ENCODE results near the gene VWA5B1.

VWA5B1 gene

DNA sequence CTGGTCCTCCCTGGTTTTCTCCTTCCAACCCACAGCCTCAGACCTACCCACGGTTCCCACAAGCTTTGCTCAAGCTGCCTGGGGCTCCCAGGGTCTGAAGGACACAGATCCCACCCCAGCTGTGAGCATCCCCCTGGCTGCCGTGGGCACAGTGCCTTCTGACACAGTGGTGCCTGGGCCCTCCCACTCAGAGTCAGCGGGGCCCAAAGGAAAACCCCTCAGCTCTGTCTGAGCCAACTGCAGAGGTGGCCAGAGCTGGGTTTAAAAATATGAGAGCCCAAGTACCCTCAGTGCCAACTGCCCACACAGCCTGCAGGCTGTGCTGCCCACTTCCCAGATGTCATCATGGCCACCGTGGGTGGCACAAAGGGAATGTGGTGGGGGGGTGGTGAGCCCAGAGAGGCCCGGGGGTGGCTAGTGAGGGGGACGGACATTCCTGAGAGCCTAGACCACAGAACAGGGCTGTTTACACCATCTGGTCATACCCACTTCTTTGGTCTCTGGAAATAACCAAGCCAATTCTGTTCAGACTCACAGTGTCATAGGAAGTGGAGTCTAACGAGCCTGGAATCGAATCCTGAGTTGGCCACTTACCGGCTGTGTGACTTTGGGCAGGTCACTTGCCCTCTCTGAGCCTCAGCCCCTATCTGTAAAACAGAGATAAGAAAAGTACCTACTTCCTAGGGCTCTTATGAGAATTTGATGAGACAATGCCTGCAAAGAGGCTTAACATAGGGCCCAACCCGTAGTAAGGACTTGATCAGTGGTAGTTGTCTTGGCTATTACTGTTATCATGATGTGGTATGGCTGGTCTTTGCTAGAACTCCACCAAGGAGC, 109.9 kb downstream of the VWA5B1 start:
- no peak for DNase-seq

DNA sequence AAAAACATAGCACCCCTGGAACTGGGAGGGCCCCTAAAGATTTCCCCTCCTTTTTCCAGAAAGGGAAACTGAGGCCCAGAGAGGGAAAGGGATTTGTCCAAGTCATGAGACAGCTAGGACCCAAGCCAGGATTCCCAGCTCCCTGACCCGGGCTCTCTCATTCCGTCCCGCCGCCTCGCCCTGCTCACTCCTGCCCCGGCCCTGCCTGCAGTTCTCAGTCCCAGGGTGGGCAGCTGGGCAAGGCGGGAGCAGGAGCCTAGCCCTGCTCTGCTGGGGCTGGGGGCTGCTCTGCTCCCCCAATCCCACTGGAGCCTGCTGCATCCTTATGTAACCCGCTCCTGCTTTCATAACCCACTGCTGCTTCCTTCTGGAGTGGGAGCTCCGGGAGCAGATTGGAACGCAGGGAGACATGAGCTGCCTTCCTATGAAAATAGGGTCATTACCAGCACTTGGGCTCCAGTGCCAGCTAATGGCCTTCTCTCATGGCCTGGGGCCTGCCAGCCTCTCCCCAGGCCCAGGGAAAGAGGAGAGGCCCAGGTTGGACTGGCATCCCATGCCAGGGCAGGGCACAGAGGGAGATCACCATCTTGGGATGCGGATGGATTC, 110.8 kb downstream of the VWA5B1 start:
- no peak for DNase-seq

DNA sequence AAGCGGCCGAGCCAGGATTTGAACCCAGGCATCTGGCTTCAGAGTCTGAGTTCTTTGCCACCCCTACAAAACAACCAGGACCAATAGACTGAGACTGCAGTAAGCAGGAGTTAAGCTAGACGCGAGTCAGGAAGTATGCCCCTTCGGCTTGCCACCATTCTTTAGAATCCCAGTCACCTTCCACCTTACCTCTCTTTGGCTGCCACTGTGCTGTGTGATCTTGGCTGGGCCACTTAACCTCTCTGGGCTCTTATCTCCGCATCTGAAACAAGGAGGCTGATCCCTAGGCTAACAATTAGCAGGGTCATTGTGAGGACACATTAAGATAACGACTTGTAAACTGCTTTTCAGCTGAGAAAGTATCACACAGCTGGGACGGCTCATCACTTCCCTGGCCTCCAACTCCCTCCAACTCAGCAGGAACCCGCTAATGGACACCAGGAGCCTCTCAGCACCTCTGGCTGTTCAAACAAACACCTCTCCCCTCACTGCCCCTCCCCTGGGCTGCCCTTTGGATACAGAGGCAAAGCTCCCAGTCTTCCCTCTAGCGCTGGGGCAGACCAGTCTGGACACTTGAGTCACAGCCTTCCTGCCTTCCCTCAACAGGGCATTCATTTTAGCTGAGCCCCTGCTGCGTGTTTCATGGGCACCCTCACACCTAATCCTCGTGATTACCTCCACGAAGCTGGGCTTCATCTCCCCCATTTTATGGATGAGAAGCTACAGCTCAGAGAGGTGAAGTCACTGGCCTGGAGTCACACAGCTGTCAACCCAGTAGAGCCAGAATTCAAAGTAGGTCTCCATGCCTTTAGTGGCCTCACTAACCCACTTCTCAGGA, 112.1 kb downstream of the VWA5B1 start:
- no peak for DNase-seq

DNA sequence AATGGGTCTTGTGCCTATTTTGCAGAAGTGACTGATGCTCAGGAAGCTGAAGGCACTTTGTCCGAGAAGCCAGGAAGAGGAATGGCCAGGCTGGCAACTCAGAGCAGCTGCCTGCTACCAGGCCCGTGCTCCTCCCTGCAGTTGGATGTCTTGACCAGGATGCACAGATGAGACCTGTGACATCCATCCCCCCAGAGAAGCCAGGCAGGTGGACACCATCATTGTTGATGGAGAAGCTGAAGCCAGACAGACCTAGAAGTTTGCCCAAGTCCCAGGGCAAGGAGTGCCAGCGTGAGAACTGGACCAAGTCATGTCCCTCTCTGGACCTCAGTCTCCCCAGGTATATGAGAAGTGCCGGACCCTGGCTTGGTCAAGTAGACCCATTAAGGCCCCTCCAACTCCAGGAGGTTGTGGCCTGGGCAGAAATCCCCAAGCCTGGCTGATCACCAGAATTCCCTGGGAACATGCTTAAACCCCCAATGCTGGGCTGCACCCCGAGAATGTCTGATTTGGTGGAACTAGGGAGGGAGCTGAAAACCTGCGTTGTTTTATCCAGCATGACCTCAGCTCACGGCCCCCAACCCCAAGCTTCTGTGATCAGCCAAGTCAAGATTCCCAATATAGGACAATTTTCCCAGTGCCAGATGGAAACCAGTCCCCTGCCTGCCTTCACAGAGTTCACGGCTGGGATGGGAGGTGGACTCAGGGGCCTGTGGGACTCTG, 112.9 kb downstream of the VWA5B1 start:
- no peak for DNase-seq

DNA sequence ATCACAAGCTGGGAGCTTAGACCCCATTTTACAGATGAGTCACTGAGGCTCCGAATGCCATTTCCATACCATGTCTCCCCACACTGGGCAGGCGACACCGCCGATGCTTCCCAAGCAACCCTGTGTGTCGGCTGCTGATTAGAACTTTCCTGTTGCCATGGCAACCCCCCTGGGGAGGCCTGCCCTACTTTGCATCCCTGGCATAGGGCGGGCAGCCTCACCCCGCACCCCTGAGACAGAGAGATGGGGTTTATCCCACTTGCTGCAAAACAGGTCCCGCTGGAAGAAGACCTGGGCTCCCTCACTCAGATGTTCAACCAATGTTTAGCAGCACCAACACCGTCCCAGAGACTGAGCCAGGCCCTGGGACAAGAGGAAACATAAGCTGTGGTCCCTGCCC, 113.8 kb downstream of the VWA5B1 start:
- DNase-seq = no peak

Measured in DMS79 (cell line).